Neural progenitor cell (in vitro differentiated cells): Measurements from ENCODE around the gene GRIFIN.

Experiments used
- CTCF ChIP-seq: fragments of 200-600 bp; sonication (generic); IDR thresholded peaks from 2 replicates; pipeline ENCODE4 v1.5.1; 2017; ENCODE audit warnings: antibody characterized with exemption, mild to moderate bottlenecking
- EZH2phosphoT487 ChIP-seq: fragments of 200-600 bp; sonication (generic); IDR thresholded peaks from 2 replicates; pipeline ENCODE4 v1.6.1; 2017; ENCODE audit warnings: antibody characterized with exemption

- TF ChIP-seq CTCF: no peak
- TF ChIP-seq EZH2phosphoT487: no peak
These were observed 551 bp downstream of the GRIFIN start for GRCh38 chr7:2475678-2476015.
